Thyroid gland (tissue), 4 donors: ENCODE measurements around the gene MYCT1.

ENCODE experiments used
- CTCF ChIP-seq, 6 experiments: fragments of 200-600 bp in 3 of 6; fragments of 450-650 bp in 3 of 6; sonication (generic) in 3 of 6; IDR thresholded peaks; one replicate each; pipeline ENCODE4 v1.5.1; 2016 to 2019; ENCODE audit warnings: antibody characterized with exemption in 6 of 6, mild to moderate bottlenecking in 2 of 6, inconsistent platforms in 1 of 6, moderate library complexity in 1 of 6
- POLR2A ChIP-seq, 2 donors: fragments of 450-650 bp; IDR thresholded peaks; one replicate each; pipeline ENCODE4 v1.6.1; 2017; ENCODE audit warnings: antibody characterized with exemption in 2 of 2, mild to moderate bottlenecking in 2 of 2, moderate library complexity in 1 of 2

GRCh38 chr6:152701863-152702401 is 4.2 kb downstream of the MYCT1 start:
- no peak for TF ChIP-seq CTCF (IDR thresholded peaks at IDR 0.05)
- no peak for TF ChIP-seq POLR2A (IDR thresholded peaks at IDR 0.05)
